Measurements from ENCODE around the gene CA6. TPM values are rescaled to one million over a fixed set of nuclear protein-coding genes. Genes with fewer than 3 reads are reported as not detected.

Gene CA6
- polyA plus RNA-seq, 2 of the 4 experiments (the other 2 are of a cell fraction) = not detected

DNA sequence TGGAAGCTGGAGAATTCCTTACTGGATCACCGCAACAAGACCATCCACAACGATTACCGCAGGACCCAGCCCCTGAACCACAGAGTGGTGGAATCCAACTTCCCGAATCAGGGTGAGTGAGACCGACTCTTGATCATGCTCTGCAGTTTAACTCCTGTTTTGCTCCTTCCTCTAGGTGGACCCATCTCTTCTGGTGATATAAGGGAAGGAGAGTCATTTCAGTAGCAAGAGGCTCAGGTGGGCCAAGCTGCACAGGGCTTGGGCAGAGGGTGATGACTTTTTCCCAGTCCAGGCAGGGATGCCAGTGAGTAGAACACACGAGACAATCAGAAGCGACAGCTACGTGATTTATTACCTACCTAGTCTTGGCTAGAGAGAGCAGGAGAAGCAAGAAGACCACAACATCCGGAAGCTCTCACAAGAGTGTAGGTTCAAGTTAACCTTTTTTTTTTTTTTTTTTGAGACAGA is 25.2 kb downstream of the CA6 start:
- TF ChIP-seq, protein P1, sequence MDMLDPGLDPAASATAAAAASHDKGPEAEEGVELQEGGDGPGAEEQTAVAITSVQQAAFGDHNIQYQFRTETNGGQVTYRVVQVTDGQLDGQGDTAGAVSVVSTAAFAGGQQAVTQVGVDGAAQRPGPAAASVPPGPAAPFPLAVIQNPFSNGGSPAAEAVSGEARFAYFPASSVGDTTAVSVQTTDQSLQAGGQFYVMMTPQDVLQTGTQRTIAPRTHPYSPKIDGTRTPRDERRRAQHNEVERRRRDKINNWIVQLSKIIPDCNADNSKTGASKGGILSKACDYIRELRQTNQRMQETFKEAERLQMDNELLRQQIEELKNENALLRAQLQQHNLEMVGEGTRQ (IDR thresholded peaks at IDR 0.05) = no peak
- no peak for TF ChIP-seq TP53 (CRISPR knock-in tag; IDR thresholded peaks at IDR 0.05)
- TF ChIP-seq, protein P2, sequence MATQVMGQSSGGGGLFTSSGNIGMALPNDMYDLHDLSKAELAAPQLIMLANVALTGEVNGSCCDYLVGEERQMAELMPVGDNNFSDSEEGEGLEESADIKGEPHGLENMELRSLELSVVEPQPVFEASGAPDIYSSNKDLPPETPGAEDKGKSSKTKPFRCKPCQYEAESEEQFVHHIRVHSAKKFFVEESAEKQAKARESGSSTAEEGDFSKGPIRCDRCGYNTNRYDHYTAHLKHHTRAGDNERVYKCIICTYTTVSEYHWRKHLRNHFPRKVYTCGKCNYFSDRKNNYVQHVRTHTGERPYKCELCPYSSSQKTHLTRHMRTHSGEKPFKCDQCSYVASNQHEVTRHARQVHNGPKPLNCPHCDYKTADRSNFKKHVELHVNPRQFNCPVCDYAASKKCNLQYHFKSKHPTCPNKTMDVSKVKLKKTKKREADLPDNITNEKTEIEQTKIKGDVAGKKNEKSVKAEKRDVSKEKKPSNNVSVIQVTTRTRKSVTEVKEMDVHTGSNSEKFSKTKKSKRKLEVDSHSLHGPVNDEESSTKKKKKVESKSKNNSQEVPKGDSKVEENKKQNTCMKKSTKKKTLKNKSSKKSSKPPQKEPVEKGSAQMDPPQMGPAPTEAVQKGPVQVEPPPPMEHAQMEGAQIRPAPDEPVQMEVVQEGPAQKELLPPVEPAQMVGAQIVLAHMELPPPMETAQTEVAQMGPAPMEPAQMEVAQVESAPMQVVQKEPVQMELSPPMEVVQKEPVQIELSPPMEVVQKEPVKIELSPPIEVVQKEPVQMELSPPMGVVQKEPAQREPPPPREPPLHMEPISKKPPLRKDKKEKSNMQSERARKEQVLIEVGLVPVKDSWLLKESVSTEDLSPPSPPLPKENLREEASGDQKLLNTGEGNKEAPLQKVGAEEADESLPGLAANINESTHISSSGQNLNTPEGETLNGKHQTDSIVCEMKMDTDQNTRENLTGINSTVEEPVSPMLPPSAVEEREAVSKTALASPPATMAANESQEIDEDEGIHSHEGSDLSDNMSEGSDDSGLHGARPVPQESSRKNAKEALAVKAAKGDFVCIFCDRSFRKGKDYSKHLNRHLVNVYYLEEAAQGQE (IDR thresholded peaks at IDR 0.05) = no peak
- Histone ChIP-seq H3K4me3 (no peak overlapping the region), H3K27ac (no peak overlapping the region), H3K9me3 (no peaks in the 10 kb centered on the region), H3K4me1 (no peaks in the 10 kb centered on the region), H3K4me2 (no peak overlapping the region)
- no peak for ATAC-seq
- DNase-seq (ENCODE audit: low read depth in 1 of 2, low spot score in 1 of 2) = no peak
- no peak for FAIRE-seq
- 93% methylated on average over 9 of the region's 9 CpGs for WGBS (ENCODE audit: missing lambda C conversion rate)
- CTCF ChIA-PET = interaction anchor here (0.6 to 0.8 kb wide), 2 partner anchors 56 to 387 kb away, joined by 3 to 4 read pairs; no protein-coding TSS in a partner anchor
- POLR2A ChIA-PET = no interaction called here

DNA sequence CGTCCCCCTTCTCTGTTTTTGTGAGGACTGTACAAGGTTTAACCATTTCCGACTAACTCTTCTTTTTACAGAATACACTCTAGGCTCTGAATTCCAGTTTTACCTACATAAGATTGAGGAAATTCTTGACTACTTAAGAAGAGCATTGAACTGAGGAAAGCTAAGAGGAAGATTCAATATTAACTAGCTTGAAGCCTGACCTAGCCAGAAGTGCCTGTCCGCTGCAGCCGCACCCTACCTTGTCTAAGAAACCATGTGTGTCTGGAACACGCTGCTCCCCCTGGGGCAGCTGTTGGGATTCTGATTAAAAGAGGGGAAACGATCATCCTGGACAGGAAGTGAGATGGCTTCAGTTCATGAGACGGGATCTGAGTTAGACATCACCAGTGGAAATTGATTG is 28.9 kb downstream of the CA6 start:
- Histone ChIP-seq H3K4me3 (no peak overlapping the region), H3K4me2 (no peak overlapping the region), H3K27ac (no peak overlapping the region), H3K9me3 (no peaks in the 10 kb centered on the region), H3K4me1 (no peaks in the 10 kb centered on the region)
- TF ChIP-seq, protein P2 (IDR thresholded peaks at IDR 0.05) = no peak
- TF ChIP-seq BHLHE40 (IDR thresholded peaks at IDR 0.05; ENCODE audit: low read depth, low read length) (no peak), CBX2 (IDR thresholded peaks at IDR 0.05; ENCODE audit: borderline replicate concordance, low read depth) (no peak), CEBPB (IDR thresholded peaks at IDR 0.05) (no peak), KDM1A (IDR thresholded peaks at IDR 0.05; ENCODE audit: low read depth) (no peak)
- POLR2A ChIA-PET = no interaction called here
- 81% methylated on average over 7 of the region's 7 CpGs for WGBS (ENCODE audit: missing lambda C conversion rate)
- CTCF ChIA-PET = interaction anchor here (0.7 to 1.6 kb wide), 4 partner anchors 12 to 56 kb away, joined by 3 to 6 read pairs (median 4); no protein-coding TSS in a partner anchor
- DNase-seq (ENCODE audit: low read depth in 1 of 2, low spot score in 1 of 2) = no peak
- FAIRE-seq = no peak
- ATAC-seq = no peak

DNA sequence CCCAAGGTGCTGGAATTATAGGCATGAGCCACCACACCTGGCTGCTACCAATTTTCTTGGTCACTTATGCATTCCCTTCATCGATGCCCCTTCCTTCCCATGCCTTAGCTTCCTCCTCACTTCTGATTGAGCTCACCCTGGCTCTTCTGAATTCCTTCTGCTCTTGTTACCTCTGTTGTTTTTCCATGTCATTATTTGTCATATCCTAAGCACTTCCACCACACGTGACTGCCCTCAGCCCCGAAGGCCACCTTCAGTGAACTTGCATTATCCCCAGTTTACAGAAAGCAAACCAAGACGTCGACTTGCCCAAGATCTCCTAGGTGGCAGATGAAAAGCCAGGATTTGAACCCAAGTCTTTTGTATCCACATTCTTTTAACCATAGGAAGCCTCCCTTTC is 30.7 kb downstream of the CA6 start:
- no peak overlapping the region for H3K4me2 ChIP-seq
- ATAC-seq (no peak), DNase-seq (ENCODE audit: low read depth in 1 of 2, low spot score in 1 of 2) (no peak), FAIRE-seq (no peak)
- no peak overlapping the region for H3K4me3 ChIP-seq
- POLR2A ChIA-PET = interaction anchor here (0.6 kb wide), 1 partner anchor 159 kb away, joined by 4 read pairs; the partner anchor contains the start of gene RERE
- H3K4me1 ChIP-seq = no peaks in the 10 kb centered on the region
- no peaks in the 10 kb centered on the region for H3K9me3 ChIP-seq
- 63% methylated on average over 5 of the region's 5 CpGs for WGBS (ENCODE audit: missing lambda C conversion rate)
- TF ChIP-seq MAZ (IDR thresholded peaks at IDR 0.05; ENCODE audit: borderline replicate concordance, low read depth, low read length) = no peak
- TF ChIP-seq POLR2A (IDR thresholded peaks at IDR 0.05; ENCODE audit: low read length) = no peak
- TF ChIP-seq JUN (IDR thresholded peaks at IDR 0.05) = no peak
- no peak for TF ChIP-seq CEBPB (IDR thresholded peaks at IDR 0.05)
- no peak for TF ChIP-seq KDM1A (IDR thresholded peaks at IDR 0.05; ENCODE audit: low read depth)
- no peak for TF ChIP-seq SREBF2 (IDR thresholded peaks at IDR 0.05)
- no peak for TF ChIP-seq CBX8 (IDR thresholded peaks at IDR 0.05)
- TF ChIP-seq, protein P3, sequence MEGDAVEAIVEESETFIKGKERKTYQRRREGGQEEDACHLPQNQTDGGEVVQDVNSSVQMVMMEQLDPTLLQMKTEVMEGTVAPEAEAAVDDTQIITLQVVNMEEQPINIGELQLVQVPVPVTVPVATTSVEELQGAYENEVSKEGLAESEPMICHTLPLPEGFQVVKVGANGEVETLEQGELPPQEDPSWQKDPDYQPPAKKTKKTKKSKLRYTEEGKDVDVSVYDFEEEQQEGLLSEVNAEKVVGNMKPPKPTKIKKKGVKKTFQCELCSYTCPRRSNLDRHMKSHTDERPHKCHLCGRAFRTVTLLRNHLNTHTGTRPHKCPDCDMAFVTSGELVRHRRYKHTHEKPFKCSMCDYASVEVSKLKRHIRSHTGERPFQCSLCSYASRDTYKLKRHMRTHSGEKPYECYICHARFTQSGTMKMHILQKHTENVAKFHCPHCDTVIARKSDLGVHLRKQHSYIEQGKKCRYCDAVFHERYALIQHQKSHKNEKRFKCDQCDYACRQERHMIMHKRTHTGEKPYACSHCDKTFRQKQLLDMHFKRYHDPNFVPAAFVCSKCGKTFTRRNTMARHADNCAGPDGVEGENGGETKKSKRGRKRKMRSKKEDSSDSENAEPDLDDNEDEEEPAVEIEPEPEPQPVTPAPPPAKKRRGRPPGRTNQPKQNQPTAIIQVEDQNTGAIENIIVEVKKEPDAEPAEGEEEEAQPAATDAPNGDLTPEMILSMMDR (IDR thresholded peaks at IDR 0.05) = no peak
- TF ChIP-seq MAFK (IDR thresholded peaks at IDR 0.05; ENCODE audit: partially characterized antibody) = no peak
- TF ChIP-seq, protein P2 (IDR thresholded peaks at IDR 0.05) = no peak
- no peak for TF ChIP-seq RCOR1 (IDR thresholded peaks at IDR 0.05; ENCODE audit: low read depth, low read length)
- no peak overlapping the region for H3K27ac ChIP-seq
- CTCF ChIA-PET = interaction anchor here (1.0 to 1.2 kb wide), 2 partner anchors 11 to 28 kb away, joined by 4 read pairs; no protein-coding TSS in a partner anchor

Data from A549 (cell line).